Measurements from ENCODE around the gene FOSB.

Gene FOSB

DNA sequence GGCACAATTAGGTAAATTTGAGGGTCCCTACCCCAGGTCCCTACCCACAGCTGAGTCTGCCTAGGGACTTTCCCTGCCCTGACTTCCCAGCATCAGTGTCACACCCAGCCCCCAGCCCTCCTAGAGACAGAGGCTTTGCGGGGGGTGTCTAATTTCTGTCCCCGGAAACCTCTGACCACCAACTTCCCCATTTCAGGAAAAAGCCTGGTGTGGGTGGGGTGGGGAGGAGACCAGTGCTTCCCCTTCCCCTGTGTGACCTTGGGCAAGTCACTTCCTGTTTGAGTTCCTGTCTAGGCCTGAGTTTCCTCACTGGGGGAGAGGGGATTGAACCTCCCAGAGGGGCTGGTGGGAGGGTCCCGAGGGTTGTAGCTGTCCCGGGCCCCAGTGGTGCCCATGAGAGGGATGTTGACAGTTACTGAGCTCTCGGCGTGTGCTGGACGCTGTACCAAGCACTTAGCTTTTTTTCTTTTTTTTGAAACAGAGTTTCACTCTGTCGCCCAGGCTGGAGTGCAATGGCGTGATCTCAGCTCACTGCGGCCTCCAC lies 47.4 kb downstream of the FOSB start:
- no peak overlapping the region for H3K4me3 ChIP-seq (ENCODE audit: low read depth, low read length)
- in situ Hi-C loops (cut with HindIII; ENCODE audit: low sequenced_read_pairs), result no loop called here
- no peak for DNase-seq (ENCODE audit: low read depth)
- TF ChIP-seq, protein P1, sequence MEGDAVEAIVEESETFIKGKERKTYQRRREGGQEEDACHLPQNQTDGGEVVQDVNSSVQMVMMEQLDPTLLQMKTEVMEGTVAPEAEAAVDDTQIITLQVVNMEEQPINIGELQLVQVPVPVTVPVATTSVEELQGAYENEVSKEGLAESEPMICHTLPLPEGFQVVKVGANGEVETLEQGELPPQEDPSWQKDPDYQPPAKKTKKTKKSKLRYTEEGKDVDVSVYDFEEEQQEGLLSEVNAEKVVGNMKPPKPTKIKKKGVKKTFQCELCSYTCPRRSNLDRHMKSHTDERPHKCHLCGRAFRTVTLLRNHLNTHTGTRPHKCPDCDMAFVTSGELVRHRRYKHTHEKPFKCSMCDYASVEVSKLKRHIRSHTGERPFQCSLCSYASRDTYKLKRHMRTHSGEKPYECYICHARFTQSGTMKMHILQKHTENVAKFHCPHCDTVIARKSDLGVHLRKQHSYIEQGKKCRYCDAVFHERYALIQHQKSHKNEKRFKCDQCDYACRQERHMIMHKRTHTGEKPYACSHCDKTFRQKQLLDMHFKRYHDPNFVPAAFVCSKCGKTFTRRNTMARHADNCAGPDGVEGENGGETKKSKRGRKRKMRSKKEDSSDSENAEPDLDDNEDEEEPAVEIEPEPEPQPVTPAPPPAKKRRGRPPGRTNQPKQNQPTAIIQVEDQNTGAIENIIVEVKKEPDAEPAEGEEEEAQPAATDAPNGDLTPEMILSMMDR (IDR thresholded peaks at IDR 0.05; ENCODE audit: low read depth, low read length, missing control alignments), result no peak

DNA sequence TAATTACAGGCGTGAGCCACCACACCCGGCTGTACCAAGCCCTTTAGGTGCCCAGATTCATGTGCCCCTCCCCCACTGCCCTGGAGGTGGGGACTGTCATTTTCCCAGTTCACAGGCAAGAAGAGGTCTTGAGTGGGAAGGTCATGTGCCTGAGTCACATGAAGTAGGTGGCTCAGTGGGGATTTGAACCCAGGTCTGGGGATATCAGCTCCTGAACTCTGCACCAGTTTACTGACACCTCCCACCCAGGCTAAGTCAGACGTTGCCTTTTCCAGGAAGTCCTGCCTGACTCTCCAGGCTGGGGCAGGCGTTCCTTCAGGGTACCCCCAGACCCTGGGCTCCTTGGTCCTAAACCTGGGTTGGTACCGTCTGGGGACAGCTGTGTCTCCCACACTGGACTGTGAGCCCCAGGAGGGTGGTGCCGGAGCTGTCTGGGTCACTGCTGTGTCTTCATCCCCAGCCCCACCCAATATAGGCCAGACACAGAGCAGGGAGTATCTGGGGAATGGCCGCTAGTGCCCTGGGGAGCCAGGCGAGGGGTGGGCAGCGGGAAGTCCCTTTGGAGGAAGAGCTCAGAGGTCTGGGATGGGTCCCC lies 48.1 kb downstream of the FOSB start:
- in situ Hi-C loops (cut with HindIII; ENCODE audit: low sequenced_read_pairs), result no loop called here
- no peak overlapping the region for H3K4me3 ChIP-seq (ENCODE audit: low read depth, low read length)
- TF ChIP-seq, protein P1 (IDR thresholded peaks at IDR 0.05; ENCODE audit: low read depth, low read length, missing control alignments), result no peak
- DNase-seq (ENCODE audit: low read depth), result no peak

DNA sequence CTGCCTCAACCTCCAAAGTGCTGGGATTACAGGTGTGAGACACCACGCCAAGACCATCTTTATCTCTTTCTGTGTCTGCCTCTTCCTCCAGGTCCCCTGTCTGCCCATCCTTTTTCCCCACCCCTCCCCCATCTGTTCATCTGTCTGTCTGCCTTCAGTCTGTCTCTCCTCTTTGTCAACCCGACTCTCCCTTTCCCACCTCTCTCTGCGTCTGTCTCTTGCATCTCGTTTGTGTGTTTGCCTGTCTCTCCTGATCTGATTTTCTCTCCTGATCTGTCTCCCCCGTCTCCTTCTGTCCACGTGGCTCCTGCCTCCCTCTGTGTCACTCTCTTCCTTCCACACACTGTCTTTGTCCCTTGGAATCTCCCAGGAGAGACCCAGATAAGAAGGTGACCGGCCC lies 49.4 kb downstream of the FOSB start:
- DNase-seq (ENCODE audit: low read depth), result no peak
- in situ Hi-C loops (cut with HindIII; ENCODE audit: low sequenced_read_pairs), result no loop called here
- TF ChIP-seq, protein P1 (IDR thresholded peaks at IDR 0.05; ENCODE audit: low read depth, low read length, missing control alignments), result no peak
- H3K4me3 ChIP-seq (ENCODE audit: low read depth, low read length), result no peak overlapping the region

DNA sequence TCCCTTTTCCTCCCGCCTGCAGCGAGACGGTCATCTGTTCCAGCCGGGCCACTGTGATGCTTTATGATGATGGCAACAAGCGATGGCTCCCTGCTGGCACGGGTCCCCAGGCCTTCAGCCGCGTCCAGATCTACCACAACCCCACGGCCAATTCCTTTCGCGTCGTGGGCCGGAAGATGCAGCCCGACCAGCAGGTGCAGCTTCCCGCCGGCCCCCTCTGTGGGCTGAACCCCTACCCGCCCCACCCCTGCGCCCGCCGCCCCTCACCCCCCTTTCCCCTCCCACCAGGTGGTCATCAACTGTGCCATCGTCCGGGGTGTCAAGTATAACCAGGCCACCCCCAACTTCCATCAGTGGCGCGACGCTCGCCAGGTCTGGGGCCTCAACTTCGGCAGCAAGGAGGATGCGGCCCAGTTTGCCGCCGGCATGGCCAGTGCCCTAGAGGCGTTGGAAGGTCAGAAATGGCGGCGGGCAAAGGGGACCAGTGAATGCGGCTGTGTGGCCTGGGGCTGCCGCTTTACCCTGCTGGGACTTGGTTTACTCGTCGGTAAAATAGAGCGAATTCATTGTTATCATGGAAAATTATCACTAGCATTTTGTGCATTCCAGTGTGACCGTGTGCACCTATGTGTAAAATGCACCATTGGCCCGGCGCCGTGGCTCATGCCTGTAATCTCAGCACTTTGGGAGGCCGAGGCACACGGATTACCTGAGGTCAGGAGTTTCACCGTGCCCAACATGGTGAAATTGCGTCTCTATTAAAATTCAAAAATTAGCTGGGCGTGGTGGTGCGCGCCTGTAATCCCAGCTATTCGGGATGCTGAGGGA lies 50.1 kb downstream of the FOSB start:
- in situ Hi-C loops (cut with HindIII; ENCODE audit: low sequenced_read_pairs), result no loop called here

GRCh38 chr19:45518469-45518826 lies 50.7 kb downstream of the FOSB start:
- DNase-seq (ENCODE audit: low read depth), result no peak
- TF ChIP-seq, protein P1 (IDR thresholded peaks at IDR 0.05; ENCODE audit: low read depth, low read length, missing control alignments), result no peak
- no peak overlapping the region for H3K4me3 ChIP-seq (ENCODE audit: low read depth, low read length)
- in situ Hi-C loops (cut with HindIII; ENCODE audit: low sequenced_read_pairs), result no loop called here

More for the DNA sequence above, 50.1 kb downstream of the FOSB start:
- TF ChIP-seq, protein P1 (IDR thresholded peaks at IDR 0.05; ENCODE audit: low read depth, low read length, missing control alignments), result no peak
- H3K4me3 ChIP-seq (ENCODE audit: low read depth, low read length), result no peak overlapping the region
- DNase-seq (ENCODE audit: low read depth), result no peak

- DNase-seq (ENCODE audit: low read depth), result no peak
- in situ Hi-C loops (cut with HindIII; ENCODE audit: low sequenced_read_pairs), result no loop called here
- TF ChIP-seq, protein P1 (IDR thresholded peaks at IDR 0.05; ENCODE audit: low read depth, low read length, missing control alignments), result no peak
- H3K4me3 ChIP-seq (ENCODE audit: low read depth, low read length), result no peak overlapping the region
Measured at GRCh38 chr19:45522010-45522941, 54.5 kb downstream of the FOSB start.
